DMS153 treated with DMSO at 0.1 percent for 48 hours (cell line): ENCODE data around the gene FAM222A.

Experiments
- DNase-seq: peaks from one replicate; lab custom pipeline; 2025; ENCODE audit not compliant: unreplicated experiment; lab: John Stamatoyannopoulos, UW

The FAM222A gene

DNA sequence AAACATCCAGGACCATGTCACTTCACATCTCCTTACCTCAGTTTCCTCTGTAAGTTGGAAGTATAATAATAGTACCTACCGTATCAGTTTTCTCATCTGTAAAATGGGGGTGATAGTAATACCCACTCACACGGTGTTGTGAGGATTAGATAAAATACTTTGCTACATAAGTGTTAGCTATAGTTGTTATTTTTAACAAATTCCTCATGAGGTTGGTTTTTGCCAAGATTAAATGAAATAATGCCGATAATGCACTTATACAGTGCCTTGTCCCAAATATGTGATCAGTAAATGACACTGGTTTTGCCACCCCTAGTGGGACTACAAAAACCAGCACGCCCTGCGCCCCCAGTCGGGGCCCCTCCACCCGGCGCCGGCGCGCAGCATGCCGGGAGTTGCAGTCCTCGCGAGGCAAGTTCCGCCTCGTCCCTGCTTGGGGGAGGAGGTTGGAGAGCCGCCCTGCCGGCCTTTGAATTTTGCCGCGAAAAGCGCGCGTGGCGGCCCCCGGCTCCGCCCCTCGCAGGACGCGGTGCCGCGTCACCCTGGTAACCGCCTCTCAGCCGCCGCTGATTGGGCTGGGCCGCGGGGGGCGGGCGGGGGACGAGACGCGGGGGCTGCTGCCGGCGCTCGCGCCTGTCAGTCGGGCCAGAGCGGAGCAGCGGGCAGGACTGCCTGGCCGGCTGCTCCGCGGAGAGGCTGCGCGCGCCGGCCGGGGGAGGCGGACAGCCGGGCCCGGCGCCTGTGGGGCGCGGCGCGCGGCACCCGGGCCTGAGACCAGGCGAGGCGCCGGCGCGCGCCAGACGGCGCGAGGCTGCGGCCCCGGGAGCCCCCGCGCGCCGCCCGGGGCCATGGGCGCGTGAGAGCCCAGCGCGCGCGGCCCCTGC lies at the start of gene FAM222A:
Gene FAM222A (plus strand): TSS at position 639 of the 884 bp plus-strand sequence. CDS start 30,322 bp downstream, outside the sequence.
- peak; percentile 85 for DNase-seq

DNA sequence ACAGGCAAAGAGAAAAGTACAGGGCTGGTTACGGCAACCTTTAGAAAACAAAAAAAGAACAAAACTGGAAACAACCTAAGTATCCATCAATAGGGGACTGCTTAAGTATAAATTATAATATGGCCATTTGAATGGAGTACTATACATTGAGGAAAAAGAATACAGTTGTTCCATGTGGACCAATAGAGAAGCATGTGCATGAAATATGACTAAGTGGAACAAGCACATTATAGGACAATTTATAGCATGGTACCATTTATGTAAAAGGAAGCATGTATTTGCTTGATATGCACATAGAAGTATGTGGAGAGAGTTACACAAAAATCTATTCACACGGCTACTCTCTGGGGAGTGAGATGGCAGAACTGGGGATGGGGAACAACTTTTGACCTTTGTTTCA lies 49.2 kb upstream of the FAM222A start:
- no peak for DNase-seq

DNA sequence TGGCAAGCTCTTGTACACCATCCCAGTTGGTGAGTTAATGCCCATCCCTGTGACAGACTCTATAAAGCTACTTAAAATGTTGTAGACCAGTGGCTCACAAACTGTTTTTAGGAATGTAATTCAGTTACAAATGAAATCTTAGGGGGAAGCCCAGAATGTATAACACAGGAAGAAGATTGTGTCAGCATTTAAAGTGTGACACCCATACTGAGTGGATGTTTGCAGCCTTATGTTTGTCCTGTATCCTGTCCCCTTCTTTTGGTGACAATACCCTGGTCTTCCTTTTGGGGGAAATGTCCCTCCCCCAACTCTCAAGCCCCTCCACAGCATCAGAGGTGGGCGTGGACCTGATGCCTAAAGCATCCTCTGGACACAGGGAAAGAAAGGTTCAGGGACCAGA lies 47.6 kb upstream of the FAM222A start:
- DNase-seq = no peak

DNA sequence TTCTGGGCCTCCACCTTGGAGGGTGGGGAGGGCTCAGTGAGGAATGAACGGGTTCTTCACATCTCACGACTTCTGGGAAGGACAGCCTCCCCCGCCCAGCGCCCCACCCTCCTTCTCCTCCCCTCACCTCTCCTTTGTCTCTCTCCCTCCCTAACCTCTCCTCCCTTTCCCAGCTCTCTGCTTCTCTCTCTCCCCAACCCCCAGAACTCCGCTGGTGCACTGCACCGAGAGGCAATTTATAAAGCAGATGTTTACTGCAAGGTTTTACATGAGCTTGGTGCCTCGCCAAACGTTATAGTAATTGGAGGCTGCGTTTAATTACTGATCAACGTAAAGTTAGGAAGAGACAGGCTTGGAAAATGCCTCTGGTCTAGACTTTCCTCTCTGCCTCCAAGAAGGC lies 42.9 kb upstream of the FAM222A start:
- DNase-seq = no peak

DNA sequence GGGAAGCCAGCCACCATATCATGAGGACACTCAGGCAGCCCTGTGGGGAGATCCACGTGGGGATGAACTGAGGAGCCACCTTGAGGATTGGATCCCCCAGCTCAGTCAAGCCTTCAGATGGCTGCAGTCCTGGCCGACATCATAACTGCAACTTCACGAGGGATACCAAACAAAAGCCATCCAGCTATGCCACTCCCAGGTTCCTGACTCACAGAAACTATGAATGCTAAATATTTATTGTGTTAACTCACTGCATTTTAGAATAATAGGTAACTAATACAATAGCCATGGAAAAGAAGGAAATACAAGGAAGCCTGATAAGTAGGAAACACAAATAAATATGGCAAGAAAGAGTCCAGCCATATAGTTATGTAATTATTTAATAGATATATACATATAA lies 42.1 kb upstream of the FAM222A start:
- no peak for DNase-seq

DNA sequence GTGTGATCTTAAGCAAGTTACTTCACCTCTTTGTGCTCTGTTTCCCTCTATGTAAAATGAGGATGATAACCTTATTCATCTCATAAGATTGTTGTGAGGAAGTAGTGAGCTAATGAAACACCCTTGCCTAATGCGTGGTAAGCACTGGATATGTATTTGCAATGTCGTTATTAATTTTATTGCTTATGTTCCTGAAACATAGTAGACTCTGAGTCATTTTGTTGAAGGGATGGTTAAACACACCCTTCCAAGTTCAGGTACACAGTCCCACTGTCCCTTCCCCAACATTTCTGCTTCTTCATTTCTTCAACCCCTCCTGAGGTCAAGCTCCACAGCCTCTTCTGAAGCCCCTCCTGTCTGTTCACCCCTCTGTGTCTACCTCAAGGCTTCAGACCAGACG lies 40.2 kb upstream of the FAM222A start:
- DNase-seq = no peak

DNA sequence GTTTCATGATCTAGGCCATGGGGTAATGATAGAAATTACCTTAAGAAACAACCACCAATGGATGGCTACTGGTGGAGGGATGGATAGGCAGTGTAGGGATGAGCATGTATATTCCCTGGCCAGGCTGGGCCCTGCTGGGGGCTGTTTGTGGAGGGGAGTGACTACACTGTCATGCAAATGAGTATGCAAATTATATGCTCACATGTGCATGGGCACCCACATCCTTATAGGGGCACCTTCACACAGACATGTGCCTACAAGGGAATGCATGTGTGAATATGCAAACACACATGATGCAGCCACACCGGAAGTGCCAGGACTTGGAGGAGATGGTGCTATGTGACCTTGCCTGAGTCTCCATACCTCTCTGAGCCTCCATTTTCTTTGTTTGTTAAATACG lies 39.7 kb upstream of the FAM222A start:
- DNase-seq = no peak

DNA sequence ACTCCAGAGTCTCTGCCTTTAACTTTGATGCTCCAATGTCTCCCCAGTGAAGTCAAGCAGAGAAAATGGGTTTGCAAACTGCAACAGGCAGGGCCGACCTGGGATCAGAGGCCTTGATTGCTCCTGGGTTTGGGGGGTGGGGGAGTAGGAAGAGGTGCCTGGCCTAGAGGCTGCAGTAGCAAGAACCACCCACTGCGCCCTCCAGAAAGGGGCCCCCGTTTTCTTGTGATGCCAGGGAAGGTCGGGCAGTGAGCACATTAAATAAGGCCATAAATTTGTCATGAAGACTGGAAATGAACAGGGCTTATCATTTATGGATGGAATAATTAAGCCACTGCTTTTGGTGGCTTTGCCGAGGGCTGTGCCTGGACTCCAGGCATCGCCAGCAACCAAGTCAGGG lies 38.2 kb upstream of the FAM222A start:
- no peak for DNase-seq

DNA sequence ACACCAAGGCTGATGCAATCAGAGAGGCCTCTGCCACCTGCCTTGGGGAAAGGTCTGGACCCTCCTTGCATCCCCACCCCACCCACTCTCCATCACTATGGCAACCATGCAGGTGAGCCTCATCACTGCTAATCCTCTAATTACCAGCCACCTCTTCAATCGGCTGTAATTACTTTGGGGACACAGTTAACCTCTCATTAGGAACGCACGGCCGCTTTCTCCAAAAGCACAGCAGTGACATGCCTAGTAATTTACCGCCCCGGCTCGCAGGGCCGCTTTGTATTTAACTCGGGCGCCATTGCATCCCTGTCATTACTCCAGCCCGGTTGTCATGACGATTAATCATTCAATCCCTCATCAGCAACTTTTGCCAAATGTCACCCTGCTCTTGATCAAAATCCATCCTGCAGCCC lies 36.3 kb upstream of the FAM222A start:
- DNase-seq = no peak

DNA sequence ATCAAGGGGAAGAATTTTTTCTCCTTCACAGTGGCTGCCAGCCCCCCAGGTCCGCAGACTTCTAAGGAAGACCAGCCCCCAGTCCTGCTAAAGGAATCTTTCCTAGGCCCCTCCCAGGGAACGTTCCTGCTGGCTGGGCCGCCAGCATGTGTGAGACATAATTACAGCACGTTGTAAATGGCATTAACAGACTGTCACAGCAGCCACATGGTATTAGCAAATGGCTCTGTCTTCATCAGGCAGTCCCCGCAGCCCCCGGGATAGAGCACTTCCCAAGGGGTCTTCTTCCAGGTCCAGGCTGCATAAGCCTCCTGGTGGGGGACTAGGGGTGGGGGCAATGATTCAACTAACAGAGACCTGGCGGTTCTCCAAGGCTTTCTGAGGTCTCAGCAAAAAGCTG lies 34.9 kb upstream of the FAM222A start:
- DNase-seq = no peak

DNA sequence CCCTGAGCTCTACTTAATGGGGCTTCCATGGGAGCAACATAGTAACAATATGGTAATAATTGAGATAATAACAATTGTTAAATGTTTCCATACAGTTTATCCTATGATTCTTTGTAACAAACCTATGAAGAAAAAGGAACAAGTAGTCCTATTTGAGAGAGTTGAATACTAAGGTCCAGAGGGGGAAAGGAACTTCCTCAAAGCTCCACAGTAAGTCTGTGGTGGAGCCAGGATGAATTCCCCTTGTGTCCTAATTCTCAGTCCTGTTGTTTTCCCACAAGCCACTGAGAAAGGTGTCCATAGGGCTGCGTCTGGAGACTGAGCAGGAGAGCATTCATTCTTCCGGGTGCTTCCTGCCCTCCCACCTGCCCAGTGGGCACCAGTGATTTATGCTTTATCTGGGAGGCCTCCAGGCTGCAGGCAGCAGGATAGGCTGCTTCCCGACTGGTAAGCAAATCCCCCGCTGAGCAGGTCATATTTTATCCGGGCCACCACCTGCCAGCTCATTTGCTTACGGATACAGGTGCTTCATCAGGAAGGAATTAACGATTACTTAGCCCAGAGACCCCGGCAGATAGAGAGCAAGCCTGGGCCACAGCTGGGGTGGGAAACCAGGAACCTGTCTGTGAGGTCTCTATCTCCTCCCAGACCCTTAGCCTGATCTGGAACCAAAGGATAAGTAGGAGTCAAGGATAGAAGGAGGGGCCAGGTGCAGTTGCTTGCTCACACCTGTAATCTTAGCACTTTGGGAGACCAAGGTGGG lies 33.9 kb upstream of the FAM222A start:
- DNase-seq = no peak

DNA sequence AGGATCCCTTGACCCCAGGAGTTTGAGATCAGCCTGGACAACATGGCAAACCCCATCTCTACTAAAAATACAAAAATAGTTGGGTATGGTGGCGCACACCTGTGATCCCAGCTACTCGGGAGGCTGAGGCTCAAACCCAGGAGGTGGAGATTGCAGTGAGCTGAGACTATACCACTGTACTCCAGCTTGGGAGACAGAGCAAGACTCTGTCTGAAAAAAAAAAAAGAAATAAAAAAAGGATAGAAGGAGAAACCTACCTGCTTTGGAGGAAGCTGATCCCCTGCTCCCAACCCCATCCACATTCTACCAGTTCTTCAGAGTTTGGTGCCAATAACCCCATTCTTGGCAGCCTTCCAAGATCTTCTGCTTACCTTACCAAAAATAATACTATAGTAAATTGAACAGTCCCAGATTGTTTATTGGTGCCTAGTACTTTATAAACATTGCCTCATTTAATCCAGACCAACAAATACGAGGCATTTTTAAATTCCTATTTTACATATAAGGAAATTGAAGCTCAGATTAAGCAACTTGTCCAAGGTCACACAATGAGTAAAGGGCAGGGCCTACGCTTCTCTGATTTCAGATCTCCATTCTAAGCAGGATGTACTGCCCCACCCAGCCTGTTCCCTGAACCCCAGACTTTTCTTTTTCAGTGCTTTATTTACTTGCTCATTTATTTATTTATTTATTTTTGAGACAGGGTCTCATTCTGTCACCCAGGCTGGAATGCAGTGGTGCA lies 33.2 kb upstream of the FAM222A start:
- peak; percentile 20 for DNase-seq

DNA sequence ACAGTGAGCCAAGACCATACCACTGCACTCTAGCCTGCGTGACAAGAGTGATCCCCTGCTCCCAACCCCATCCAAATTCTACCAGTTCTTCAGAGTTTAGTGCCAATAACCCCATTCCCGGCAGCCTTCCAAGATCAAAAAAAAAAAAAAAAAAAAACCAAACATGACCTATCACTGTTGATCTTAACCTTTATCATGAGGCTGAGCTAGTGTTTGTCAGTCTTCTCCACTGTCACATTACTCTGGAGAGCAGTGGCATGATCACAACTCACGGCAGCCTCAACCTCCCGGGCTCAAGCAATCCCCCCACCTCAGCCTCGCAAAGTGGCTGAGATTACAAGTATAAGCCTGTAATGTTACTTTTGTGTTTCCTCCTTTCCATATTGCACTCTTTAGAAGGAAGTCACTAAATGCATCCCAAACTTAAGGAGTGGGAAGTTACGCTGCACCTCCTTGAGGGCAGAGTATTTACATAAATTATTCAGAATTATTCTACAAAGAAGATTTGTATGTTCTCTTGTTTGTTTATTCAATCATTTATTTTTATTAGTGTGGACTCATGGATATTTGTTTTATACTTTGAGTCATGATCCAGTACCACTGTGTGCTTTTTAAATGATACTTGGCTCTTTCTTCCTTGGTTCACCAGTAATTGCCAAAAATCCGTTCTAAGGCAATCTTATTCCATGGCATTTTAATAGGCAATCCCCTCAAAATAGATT lies 31.5 kb upstream of the FAM222A start:
- DNase-seq = no peak

DNA sequence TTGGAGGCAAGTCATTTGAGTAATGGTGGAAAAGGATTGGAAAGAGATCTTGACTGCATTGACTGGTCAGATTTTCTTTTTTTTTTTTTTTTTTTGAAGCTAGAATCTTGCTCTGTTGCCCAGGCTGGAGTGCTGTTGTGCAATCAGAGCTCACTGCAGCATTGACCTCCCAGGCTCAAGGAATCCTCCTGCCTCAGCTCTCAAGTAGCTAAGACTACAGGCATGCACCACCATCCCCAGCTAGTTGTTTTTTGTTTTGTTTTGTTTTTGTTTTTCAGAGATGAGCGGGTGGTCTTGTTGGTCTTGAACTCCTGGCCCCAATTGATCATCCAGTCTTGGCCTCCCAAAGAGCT lies 30.9 kb upstream of the FAM222A start:
- no peak for DNase-seq

DNA sequence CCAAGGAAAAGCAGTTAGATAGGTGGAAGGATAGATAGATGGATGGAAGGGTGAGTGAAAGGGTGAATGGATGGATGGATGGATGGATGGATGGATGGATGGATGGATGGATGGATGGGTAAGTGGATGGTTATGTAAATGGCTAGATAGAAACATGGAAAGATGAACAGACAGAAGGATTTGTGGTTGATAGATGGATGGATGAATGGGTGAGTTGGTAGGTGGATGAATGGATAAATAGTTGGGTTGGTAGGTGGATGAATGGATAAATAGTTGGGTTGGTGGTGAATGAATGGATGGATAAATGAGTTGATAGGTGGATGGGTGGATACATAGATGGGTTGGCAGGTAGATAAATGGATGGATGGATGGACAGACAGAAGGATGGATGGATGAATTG lies 30.3 kb upstream of the FAM222A start:
- no peak for DNase-seq

DNA sequence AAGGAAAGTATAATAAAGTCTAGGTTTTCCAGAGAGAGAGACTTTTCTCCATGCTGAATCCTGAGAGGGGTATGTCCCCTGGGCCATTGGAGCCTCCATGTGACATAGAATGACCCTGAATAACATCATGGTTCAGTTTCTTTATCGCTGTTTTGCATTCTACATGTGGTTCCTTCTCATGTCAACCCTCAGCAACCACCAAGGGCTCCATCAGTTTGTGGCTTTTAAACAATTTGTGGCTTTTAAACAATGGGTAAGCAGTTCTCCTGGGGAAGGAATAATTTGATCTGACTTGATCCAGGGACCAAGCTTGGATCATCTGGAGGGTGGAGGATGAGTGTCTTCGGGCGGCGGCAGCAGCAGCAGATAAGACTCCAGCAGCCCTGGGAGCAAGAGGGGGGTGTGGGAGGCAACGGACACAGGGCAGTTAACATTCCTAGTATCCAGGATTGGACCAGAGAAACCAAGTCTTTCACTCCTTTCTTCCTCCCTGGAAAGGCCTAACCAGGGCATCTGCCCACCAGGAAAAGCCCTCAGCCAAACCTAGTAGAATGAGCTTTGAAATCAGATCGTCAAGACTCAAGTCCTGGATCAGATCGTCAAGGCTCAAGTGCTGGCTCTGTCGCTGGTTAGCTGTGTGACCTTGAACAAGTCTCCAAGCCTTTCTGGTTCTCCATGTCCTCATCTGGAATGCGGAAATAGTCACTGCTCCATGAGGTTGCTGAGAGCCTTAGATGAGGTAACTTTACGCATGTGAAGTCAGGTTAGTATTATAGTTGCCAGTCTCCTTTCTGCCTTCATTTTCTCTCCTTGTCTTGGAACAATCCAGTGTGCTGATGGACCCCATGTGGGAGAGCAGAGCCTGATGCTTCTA lies 27.8 kb upstream of the FAM222A start:
- DNase-seq = no peak

DNA sequence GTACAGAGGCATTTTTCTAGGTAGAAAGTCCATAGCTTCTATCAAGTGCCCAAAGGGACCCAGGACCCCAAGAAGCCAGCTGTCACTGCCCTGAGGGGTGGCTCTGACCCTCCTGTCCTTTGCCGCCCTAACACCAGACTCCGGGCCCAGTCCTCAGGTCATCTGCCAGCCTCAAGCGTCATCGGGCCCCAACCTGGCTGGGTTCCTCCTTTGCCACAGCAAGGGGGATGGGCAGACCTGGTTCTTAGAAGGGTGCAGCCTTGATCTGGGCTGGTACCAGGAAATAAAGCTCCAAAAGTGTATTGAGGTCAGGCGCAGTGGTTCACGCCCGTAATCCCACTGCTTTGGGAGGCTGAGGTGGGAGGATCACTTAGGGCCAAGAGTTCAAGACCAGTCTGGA lies 27.1 kb upstream of the FAM222A start:
- DNase-seq = no peak

DNA sequence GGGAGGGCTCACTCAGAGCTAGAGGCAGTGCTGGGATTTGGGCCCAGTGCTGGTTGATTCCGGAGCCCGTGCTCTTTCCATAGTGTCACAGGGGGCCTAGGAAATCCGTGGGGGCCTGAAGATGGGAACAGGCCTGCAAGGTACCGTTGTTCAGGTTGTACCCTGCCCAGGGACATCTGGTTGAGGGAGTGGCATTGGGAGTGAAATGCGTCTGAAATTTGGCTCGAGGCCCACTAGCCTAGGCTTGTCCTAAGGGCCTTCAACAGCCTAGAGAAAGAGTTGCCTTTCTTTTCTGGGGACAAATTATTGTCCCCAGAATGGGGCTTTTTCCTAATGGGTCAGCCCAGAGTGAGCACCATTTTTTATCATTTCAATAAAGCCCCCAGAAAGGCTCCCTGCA lies 26.4 kb upstream of the FAM222A start:
- DNase-seq = no peak

DNA sequence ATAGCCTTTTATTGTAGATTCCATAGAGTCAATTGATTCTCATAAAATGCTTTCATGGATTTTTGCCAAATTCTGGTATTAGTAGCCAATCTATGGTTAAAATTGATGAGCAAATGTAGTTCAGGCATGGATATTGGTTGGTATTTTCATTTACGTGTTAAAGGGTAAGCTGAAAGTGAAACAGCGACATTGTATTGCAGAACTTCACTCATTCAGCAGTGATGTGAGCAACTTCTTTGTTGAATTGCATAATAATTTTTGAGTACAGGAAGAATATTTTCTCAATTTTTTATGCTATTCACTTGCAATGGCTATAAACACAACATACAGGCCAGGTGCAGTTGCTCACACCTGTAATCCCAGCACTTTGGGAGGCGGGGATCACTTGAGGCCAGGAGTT lies 24.2 kb upstream of the FAM222A start:
- no peak for DNase-seq

DNA sequence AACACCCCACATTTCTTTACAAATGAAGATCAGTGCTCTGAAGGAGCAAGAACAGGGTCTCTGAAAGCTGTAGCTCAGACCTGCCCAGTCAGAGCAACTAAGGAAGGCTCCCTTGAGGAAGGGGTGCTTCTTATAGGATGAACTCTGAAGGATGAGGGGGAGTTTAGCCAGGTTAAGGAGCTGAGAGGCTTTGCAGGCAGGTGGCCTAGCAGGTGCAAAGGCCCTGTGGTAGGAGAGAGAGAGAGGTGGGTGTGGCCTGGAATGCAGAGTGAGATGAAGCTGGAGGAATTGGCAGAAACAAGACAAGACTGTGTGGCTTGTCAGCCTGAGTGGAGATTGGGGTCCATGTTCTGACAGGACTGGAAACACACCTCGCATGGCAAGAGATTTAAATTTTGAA lies 20.5 kb upstream of the FAM222A start:
- DNase-seq = no peak
